Neural progenitor cell (in vitro differentiated cells): Measurements from ENCODE around the gene BICD1.

Experiments
- EZH2 ChIP-seq: fragments of 200-600 bp; sonication (generic); IDR thresholded peaks from 2 replicates; pipeline ENCODE4 v1.6.1; 2017; ENCODE audit warnings: antibody characterized with exemption, mild to moderate bottlenecking, moderate library complexity
- TF ChIP-seq, protein P1 (sequence below): fragments of 200-600 bp; sonication (generic); IDR thresholded peaks from 2 replicates; pipeline ENCODE4 v1.5.1; 2017; ENCODE audit warnings: antibody characterized with exemption, mild to moderate bottlenecking

DNA sequence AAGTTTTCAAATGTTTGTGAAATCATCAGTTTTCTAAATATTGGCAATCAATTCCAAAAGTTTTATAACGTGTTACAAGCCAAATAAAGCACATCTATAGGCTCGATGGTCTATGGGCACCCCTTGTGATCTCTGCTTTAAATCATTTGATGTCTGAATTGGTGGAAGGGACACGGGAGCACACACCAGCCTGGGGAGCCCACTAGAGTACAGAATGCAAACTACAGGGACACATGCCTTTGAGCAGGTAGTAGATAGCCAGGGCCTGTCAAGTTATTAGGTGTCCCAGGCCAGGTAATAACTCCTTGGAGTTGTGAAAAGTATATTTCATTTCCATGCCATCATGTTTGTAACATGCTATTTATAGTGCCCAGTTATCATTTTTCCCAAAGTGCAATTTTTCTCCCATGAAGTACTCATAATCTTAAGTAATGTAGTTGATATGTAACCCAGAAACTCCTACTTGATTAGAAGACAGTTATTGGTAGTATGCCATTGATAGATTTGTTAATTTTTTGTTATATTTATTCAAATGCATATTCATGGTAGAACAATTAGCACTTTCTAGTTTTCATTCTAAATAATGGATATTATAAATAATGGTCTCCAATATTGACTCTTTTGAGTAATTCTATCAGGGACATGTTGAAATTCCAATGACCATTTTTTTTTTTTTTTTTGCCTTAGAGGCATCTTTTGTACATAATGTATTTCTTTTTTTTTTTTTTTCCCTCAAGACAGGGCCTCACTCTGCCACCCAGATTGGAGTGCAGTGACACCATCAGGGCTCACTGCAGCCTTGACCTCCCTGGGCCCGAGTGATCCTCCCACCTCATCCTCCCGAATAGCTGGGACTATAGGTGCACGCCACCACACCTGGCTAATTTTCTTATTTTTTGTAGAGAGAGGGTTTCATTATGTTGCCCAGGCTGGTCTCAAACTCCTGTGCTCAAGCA, 195.8 kb downstream of the BICD1 start:
- TF ChIP-seq, protein P1, sequence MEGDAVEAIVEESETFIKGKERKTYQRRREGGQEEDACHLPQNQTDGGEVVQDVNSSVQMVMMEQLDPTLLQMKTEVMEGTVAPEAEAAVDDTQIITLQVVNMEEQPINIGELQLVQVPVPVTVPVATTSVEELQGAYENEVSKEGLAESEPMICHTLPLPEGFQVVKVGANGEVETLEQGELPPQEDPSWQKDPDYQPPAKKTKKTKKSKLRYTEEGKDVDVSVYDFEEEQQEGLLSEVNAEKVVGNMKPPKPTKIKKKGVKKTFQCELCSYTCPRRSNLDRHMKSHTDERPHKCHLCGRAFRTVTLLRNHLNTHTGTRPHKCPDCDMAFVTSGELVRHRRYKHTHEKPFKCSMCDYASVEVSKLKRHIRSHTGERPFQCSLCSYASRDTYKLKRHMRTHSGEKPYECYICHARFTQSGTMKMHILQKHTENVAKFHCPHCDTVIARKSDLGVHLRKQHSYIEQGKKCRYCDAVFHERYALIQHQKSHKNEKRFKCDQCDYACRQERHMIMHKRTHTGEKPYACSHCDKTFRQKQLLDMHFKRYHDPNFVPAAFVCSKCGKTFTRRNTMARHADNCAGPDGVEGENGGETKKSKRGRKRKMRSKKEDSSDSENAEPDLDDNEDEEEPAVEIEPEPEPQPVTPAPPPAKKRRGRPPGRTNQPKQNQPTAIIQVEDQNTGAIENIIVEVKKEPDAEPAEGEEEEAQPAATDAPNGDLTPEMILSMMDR: peak; percentile 58
- TF ChIP-seq EZH2: no peak
